NCI-H226 (cell line): ENCODE measurements around the gene UBA1.

ENCODE experiments used
- DNase-seq: peaks from one replicate; pipeline ENCODE4 v3.0.0-alpha.2; 2015

Gene UBA1

GRCh38 chrX:47170861-47171692 is 22.6 kb upstream of the UBA1 start:
- DNase-seq = no peak

GRCh38 chrX:47171996-47172395 is 21.6 kb upstream of the UBA1 start:
- DNase-seq = no peak

- no peak for DNase-seq
These were observed 21.1 kb upstream of the UBA1 start for GRCh38 chrX:47172549-47172948.

- no peak for DNase-seq
These were observed 20.4 kb upstream of the UBA1 start for GRCh38 chrX:47172971-47173792.

- no peak for DNase-seq
These were observed 19.3 kb upstream of the UBA1 start for GRCh38 chrX:47174376-47174775.

- DNase-seq = no peak
These were observed 18.6 kb upstream of the UBA1 start for GRCh38 chrX:47174846-47175587.

GRCh38 chrX:47175588-47175980 is 18.0 kb upstream of the UBA1 start:
- no peak for DNase-seq

GRCh38 chrX:47176101-47176740 is 17.4 kb upstream of the UBA1 start:
- no peak for DNase-seq

GRCh38 chrX:47177079-47177478 is 16.6 kb upstream of the UBA1 start:
- DNase-seq = no peak

GRCh38 chrX:47178337-47178736 is 15.3 kb upstream of the UBA1 start:
- no peak for DNase-seq

- no peak for DNase-seq
These were observed 14.3 kb upstream of the UBA1 start for GRCh38 chrX:47179221-47179927.

- no peak for DNase-seq
These were observed 13.7 kb upstream of the UBA1 start for GRCh38 chrX:47179928-47180255.

- DNase-seq = no peak
These were observed 13.3 kb upstream of the UBA1 start for GRCh38 chrX:47180346-47180745.

GRCh38 chrX:47181301-47181700 is 12.3 kb upstream of the UBA1 start:
- DNase-seq = no peak

- DNase-seq = no peak
These were observed 11.4 kb upstream of the UBA1 start for GRCh38 chrX:47182106-47182700.

GRCh38 chrX:47184486-47184885 is 9.1 kb upstream of the UBA1 start:
- no peak for DNase-seq

- no peak for DNase-seq
These were observed 8.4 kb upstream of the UBA1 start for GRCh38 chrX:47185241-47185640.

- no peak for DNase-seq
These were observed 7.4 kb upstream of the UBA1 start for GRCh38 chrX:47186096-47186740.

- no peak for DNase-seq
These were observed 6.4 kb upstream of the UBA1 start for GRCh38 chrX:47187106-47187677.

- no peak for DNase-seq
These were observed 3.7 kb upstream of the UBA1 start for GRCh38 chrX:47189906-47190305.
